H1 (cell line): ENCODE results near the gene ADAMTS14. TPM values are rescaled to one million over a fixed set of nuclear protein-coding genes. Genes with fewer than 3 reads are reported as not detected.

Source experiments
- CTCF ChIA-PET: fragments of 300-600 bp; sonication (Branson Sonifier 250); formaldehyde crosslinking; loops from one replicate; lab custom pipeline; 2021; ENCODE audit not compliant: partially characterized antibody; lab: Charles Lee
- POLR2A ChIA-PET: fragments of 300-600 bp; sonication (Branson Sonifier 250); formaldehyde crosslinking; loops from one replicate; lab custom pipeline; 2021; ENCODE audit warnings: inconsistent platforms; ENCODE audit not compliant: partially characterized antibody; lab: Charles Lee
- DNase-seq, 2 experiments: peaks; one replicate each; pipeline versions ENCODE4 v3.0.0 to v3.0.0-alpha.2; 2010 to 2022; ENCODE audit warnings: low spot score in 2 of 2, low read depth in 1 of 2, mixed read lengths in 1 of 2
- FAIRE-seq: peaks from 2 replicates; lab custom pipeline; 2011; peaks lifted over from hg19 to GRCh38; lab: Jason Lieb, UNC
- H2AFZ ChIP-seq: 2 replicates; pipeline ENCODE4 v1.8.1; 2012; ENCODE audit warnings: low read length, inconsistent platforms
- H2AK5ac ChIP-seq: 2 replicates; pipeline ENCODE4 v1.6.1; 2013; ENCODE audit warnings: low read depth, low read length
- H2BK120ac ChIP-seq: replicated peaks from 2 replicates; pipeline ENCODE3; 2013; ENCODE audit warnings: low read depth, low read length, inconsistent platforms
- H2BK12ac ChIP-seq: 2 replicates; pipeline ENCODE4 v1.6.1; 2013; ENCODE audit warnings: low read depth, low read length
- H2BK15ac ChIP-seq: 2 replicates; pipeline ENCODE4 v1.6.1; 2013; ENCODE audit warnings: low read length
- H2BK20ac ChIP-seq: 2 replicates; pipeline ENCODE4 v1.6.1; 2013; ENCODE audit warnings: low read length
- H2BK5ac ChIP-seq: 2 replicates; pipeline ENCODE4 v1.6.1; 2013; ENCODE audit warnings: low read depth, low read length
- H3K14ac ChIP-seq: 2 replicates; pipeline ENCODE4 v1.6.1; 2013; ENCODE audit warnings: inconsistent platforms; ENCODE audit not compliant: insufficient read length
- H3K18ac ChIP-seq: 2 replicates; pipeline ENCODE4 v1.6.1; 2013; ENCODE audit warnings: low read length; ENCODE audit errors: extremely low read depth
- H3K23ac ChIP-seq: 2 replicates; pipeline ENCODE4 v1.6.1; 2013; ENCODE audit warnings: inconsistent platforms; ENCODE audit not compliant: insufficient read length
- H3K23me2 ChIP-seq: 2 replicates; pipeline ENCODE4 v1.6.1; 2013; ENCODE audit warnings: low read depth, low read length
- H3K27ac ChIP-seq: 2 replicates; pipeline ENCODE4 v1.6.1; 2011; ENCODE audit warnings: low read depth, low read length, inconsistent platforms
- H3K27me3 ChIP-seq, 4 experiments: replicated peaks in 1 of 4; 1 replicate in 1 of 4; 2 replicates in 3 of 4; pipeline versions ENCODE4 v1.6.1 to v1.8.1; 2011 to 2013; ENCODE audit warnings: low read length in 3 of 4, mild to moderate bottlenecking in 3 of 4, inconsistent platforms in 2 of 4, mixed read lengths in 2 of 4, moderate library complexity in 1 of 4; ENCODE audit not compliant: control insufficient read depth in 3 of 4, insufficient read depth in 3 of 4; ENCODE audit errors: extremely low read depth in 1 of 4
- H3K36me3 ChIP-seq, 4 experiments: 2 replicates each; pipeline versions ENCODE4 v1.6.1 to v1.8.1; 2011 to 2013; ENCODE audit warnings: mild to moderate bottlenecking in 4 of 4, low read length in 3 of 4, moderate library complexity in 2 of 4, control low read depth in 1 of 4, inconsistent platforms in 1 of 4; ENCODE audit not compliant: insufficient read depth in 4 of 4, control insufficient read depth in 2 of 4
- H3K4ac ChIP-seq: replicated peaks from 2 replicates; pipeline ENCODE3; 2013; ENCODE audit warnings: low read length, low read depth, mixed read lengths, inconsistent platforms; ENCODE audit not compliant: insufficient read length
- H3K4me1 ChIP-seq, 4 experiments: replicated peaks in 1 of 4; 1 replicate in 1 of 4; 2 replicates in 3 of 4; pipeline versions ENCODE4 v1.6.1 to v1.8.1; 2011 to 2013; ENCODE audit warnings: low read length in 3 of 4, inconsistent platforms in 2 of 4, mixed read lengths in 1 of 4; ENCODE audit not compliant: insufficient read depth in 4 of 4, control insufficient read depth in 3 of 4
- H3K4me2 ChIP-seq, 2 experiments: 2 replicates each; pipeline versions ENCODE4 v1.6.1 to v1.8.1; 2011 to 2013; ENCODE audit warnings: low read depth in 2 of 2, low read length in 2 of 2, control low read depth in 1 of 2, inconsistent platforms in 1 of 2, mild to moderate bottlenecking in 1 of 2; ENCODE audit not compliant: insufficient read depth in 1 of 2
- H3K4me3 ChIP-seq, 4 experiments: fragments of 200-600, 300-600 bp in 1 of 4; sonication (generic), shearing (Covaris generic), sonication (Bioruptor Twin) in 1 of 4; 2 replicates each; pipeline versions ENCODE4 v1.5.1 to v1.8.1; 2011 to 2016; ENCODE audit warnings: low read length in 4 of 4, low read depth in 3 of 4, control low read depth in 2 of 4, inconsistent platforms in 2 of 4, mild to moderate bottlenecking in 2 of 4, mixed read lengths in 1 of 4, moderate library complexity in 1 of 4; ENCODE audit not compliant: insufficient read depth in 2 of 4; ENCODE audit errors: extremely low read depth in 1 of 4
- H3K56ac ChIP-seq: replicated peaks from 2 replicates; pipeline ENCODE3; 2013; ENCODE audit warnings: low read depth, mild to moderate bottlenecking, mixed read lengths, low read length, inconsistent platforms; ENCODE audit not compliant: insufficient read length
- H3K79me1 ChIP-seq: 2 replicates; pipeline ENCODE4 v1.6.1; 2013; ENCODE audit warnings: low read depth, low read length, control low read depth
- H3K79me2 ChIP-seq, 2 experiments: 2 replicates each; pipeline versions ENCODE4 v1.6.1 to v1.8.1; 2012 to 2013; ENCODE audit warnings: low read length in 2 of 2, mild to moderate bottlenecking in 2 of 2, inconsistent platforms in 1 of 2; ENCODE audit not compliant: insufficient read depth in 2 of 2, control insufficient read depth in 1 of 2
- H3K9ac ChIP-seq, 4 experiments: replicated peaks in 1 of 4; 1 replicate in 1 of 4; 2 replicates in 3 of 4; pipeline versions ENCODE4 v1.6.1 to v1.8.1; 2011 to 2013; ENCODE audit warnings: low read depth in 3 of 4, low read length in 3 of 4, control low read depth in 2 of 4, mild to moderate bottlenecking in 2 of 4, moderate library complexity in 2 of 4, inconsistent platforms in 1 of 4; ENCODE audit errors: extremely low read depth in 1 of 4
- H3K9me3 ChIP-seq, 2 experiments: 2 replicates each; pipeline versions ENCODE4 v1.6.1 to v1.8.1; 2012 to 2013; ENCODE audit warnings: mild to moderate bottlenecking in 2 of 2, moderate library complexity in 2 of 2, control low read depth in 1 of 2, inconsistent platforms in 1 of 2, low read depth in 1 of 2, low read length in 1 of 2, mixed read lengths in 1 of 2; ENCODE audit not compliant: insufficient read depth in 2 of 2
- H4K20me1 ChIP-seq, 2 experiments: replicated peaks in 1 of 2; 2 replicates each; pipeline versions ENCODE3 to v1.8.1; 2011 to 2013; ENCODE audit warnings: inconsistent platforms in 2 of 2, low read length in 2 of 2, mild to moderate bottlenecking in 1 of 2; ENCODE audit not compliant: insufficient read depth in 2 of 2, control insufficient read depth in 1 of 2
- H4K5ac ChIP-seq: 2 replicates; pipeline ENCODE4 v1.6.1; 2013; ENCODE audit warnings: low read length, low read depth, mixed read lengths, inconsistent platforms; ENCODE audit not compliant: insufficient read length
- H4K8ac ChIP-seq: 2 replicates; pipeline ENCODE4 v1.8.0; 2013; ENCODE audit warnings: mild to moderate bottlenecking, moderate library complexity, low read length, inconsistent platforms; ENCODE audit not compliant: insufficient read depth; ENCODE audit errors: extremely low read depth
- H4K91ac ChIP-seq: replicated peaks from 2 replicates; pipeline ENCODE3; 2013; ENCODE audit warnings: low read length, mixed read lengths, inconsistent platforms; ENCODE audit not compliant: insufficient read length
- BRCA1 ChIP-seq: IDR thresholded peaks from 2 replicates; pipeline ENCODE4 v1.6.1; 2012; ENCODE audit warnings: low read depth, low read length, improper control_type of control experiment
- CTCF ChIP-seq, 3 experiments: IDR thresholded peaks; 1 replicate in 2 of 3; 2 replicates in 1 of 3; pipeline versions ENCODE4 v1.5.1 to v1.6.1; 2011; ENCODE audit warnings: low read length in 3 of 3, mild to moderate bottlenecking in 3 of 3, inconsistent platforms in 2 of 3, low read depth in 1 of 3, moderate library complexity in 1 of 3; ENCODE audit not compliant: insufficient read depth in 1 of 3; ENCODE audit errors: control extremely low read depth in 1 of 3
- GTF2F1 ChIP-seq: IDR thresholded peaks from 2 replicates; pipeline ENCODE4 v1.6.1; 2012; ENCODE audit warnings: low read depth, low read length, improper control_type of control experiment, borderline replicate concordance
- RXRA ChIP-seq: IDR thresholded peaks from 2 replicates; pipeline ENCODE4 v1.6.1; 2011; ENCODE audit warnings: low read depth, mild to moderate bottlenecking, low read length, moderate library complexity; ENCODE audit not compliant: insufficient read depth
- SRF ChIP-seq: IDR thresholded peaks from 2 replicates; pipeline ENCODE4 v1.6.1; 2011; ENCODE audit warnings: mild to moderate bottlenecking, low read depth, low read length, moderate library complexity
- USF2 ChIP-seq: IDR thresholded peaks from 2 replicates; pipeline ENCODE4 v1.6.1; 2011; ENCODE audit warnings: low read length, improper control_type of control experiment
- WGBS, 2 experiments: shearing (Covaris generic) in 1 of 2; methylation state at CpG; one replicate each; pipeline versions ENCODE4 v1.1.6 to v1.1.7; 2013 to 2015; ENCODE audit warnings: low lambda C conversion rate in 2 of 2, mixed read lengths in 2 of 2, inconsistent platforms in 1 of 2, low coverage in 1 of 2, missing lambda C conversion rate in 1 of 2; ENCODE audit not compliant: insufficient replicate concordance in 2 of 2, insufficient coverage in 1 of 2, insufficient read length in 1 of 2; ENCODE audit errors: extremely low coverage in 1 of 2, missing lambda C conversion rate in 1 of 2; 5-methylcytosine and 5-hydroxymethylcytosine counted together
- polyA plus RNA-seq, 7 experiments: library from polyadenylated mRNA; depleted of rRNA in 3 of 7; stranded (reverse) in 5 of 7; unstranded in 2 of 7; fragments of >200 nt in 5 of 7; fragments of 200-250 nt in 2 of 7; gene quantifications; 1 replicate in 5 of 7; 2 replicates in 1 of 7; 4 replicates in 1 of 7; pipeline versions ENCODE4 v1.2.1 to v1.2.3, GENCODE V29; 2011 to 2013; ENCODE audit warnings: missing spikeins in 2 of 7, mixed read lengths in 2 of 7
- total RNA-seq: library from RNA; stranded (reverse); fragmentation: NEBNext Ultra II Directional; extraction: Animal tissue kit (Norgen Biotek cat#: 25700); gene quantifications from 2 replicates; pipeline ENCODE4 v1.2.1, GENCODE V29; 2021

ADAMTS14 gene
- total and polyA plus RNA-seq, 2 of the 8 experiments (the other 6 are each of a cell fraction or from before 2014, with no cell fraction given): 2.0 to 2.3 TPM

- no peak for FAIRE-seq
- H3K27me3 ChIP-seq: no peaks in the 10 kb centered on the region
- H2BK15ac ChIP-seq: no peak overlapping the region
- H3K4me1 ChIP-seq: peaks cover 0 to 3% (median 0%) of the 10 kb centered on the region in 4 experiments; a peak in 2 of 7 replicates
- H3K4me3 ChIP-seq: no peak overlapping the region
- no peak overlapping the region for H2AK5ac ChIP-seq
- no peak overlapping the region for H3K23ac ChIP-seq
- H4K5ac ChIP-seq: no peak overlapping the region
- no peak overlapping the region for H2BK20ac ChIP-seq
- H3K79me1 ChIP-seq: no peaks in the 10 kb centered on the region
- no peak overlapping the region for H3K9ac ChIP-seq
- no peaks in the 10 kb centered on the region for H3K36me3 ChIP-seq
- H4K8ac ChIP-seq: no peak overlapping the region
- H4K91ac ChIP-seq: no peak overlapping the region
- H3K27ac ChIP-seq: no peak overlapping the region
- no peak overlapping the region for H3K4ac ChIP-seq
- WGBS, 2 experiments: 90% methylated on average over 7 of the region's 8 CpGs; no CpG with 5 or more reads in 1 of the 2 experiments
- H3K4me2 ChIP-seq: no peak overlapping the region
- H2AFZ ChIP-seq: no peak overlapping the region
- H3K23me2 ChIP-seq: no peaks in the 10 kb centered on the region
- H4K20me1 ChIP-seq: no peaks in the 10 kb centered on the region
- H2BK120ac ChIP-seq: no peak overlapping the region
- ChIA-PET POLR2A (interaction anchor here (0.7 kb wide), 1 partner anchor 10 kb away, joined by 3 read pairs; no protein-coding TSS in a partner anchor), CTCF (interaction anchor here (0.7 to 1.6 kb wide), 4 partner anchors 28 to 935 kb away, joined by 3 to 4 read pairs (median 3); partner anchors contain the start of gene SGPL1)
- no peaks in the 10 kb centered on the region for H3K79me2 ChIP-seq
- DNase-seq: no peak
- H3K9me3 ChIP-seq: no peaks in the 10 kb centered on the region
- no peak overlapping the region for H3K14ac ChIP-seq
- H2BK5ac ChIP-seq: no peak overlapping the region
- no peak overlapping the region for H3K18ac ChIP-seq
- no peak overlapping the region for H2BK12ac ChIP-seq
- no peak overlapping the region for H3K56ac ChIP-seq
- no peak for TF ChIP-seq BRCA1
- TF ChIP-seq USF2: no peak
- TF ChIP-seq CTCF (IDR thresholded peaks at IDR 0.05; ENCODE audit: control extremely low read depth in 1 of 3, insufficient read depth in 1 of 3, low read depth in 1 of 3, low read length in 3 of 3): no peak
- no peak for TF ChIP-seq GTF2F1
- no peak for TF ChIP-seq SRF
- no peak for TF ChIP-seq RXRA
These were observed 109.2 kb downstream of the ADAMTS14 start for GRCh38 chr10:70781461-70782051.
